Panc1 (cell line): ENCODE results near the gene ELOVL6. TPM values are rescaled to one million over a fixed set of nuclear protein-coding genes. Genes with fewer than 3 reads are reported as not detected.

Experiments
- ATAC-seq: fragments of 200-7000 bp; cut with Tn5 transposase; 2 replicates; pipeline ENCODE4 v1.9.1; 2020; ENCODE audit warnings: mild to moderate bottlenecking, moderate library complexity
- BruUV-seq: library from RNA; stranded (reverse); fragments of 400-500 nt; replicated peaks from 2 replicates; lab custom pipeline; 2021; lab: Mats Ljungman, UMichigan
- CTCF ChIA-PET: fragments of 300-600 bp; sonication (Branson Sonifier 250); formaldehyde crosslinking; loops from one replicate; lab custom pipeline; 2022; ENCODE audit warnings: antibody characterized with exemption; lab: Charles Lee
- POLR2A ChIA-PET: fragments of 300-600 bp; sonication (Branson Sonifier 250); formaldehyde crosslinking; loops from one replicate; lab custom pipeline; 2022; ENCODE audit warnings: antibody characterized with exemption; lab: Charles Lee
- DNase-seq: peaks from one replicate; pipeline ENCODE4 v3.0.0-alpha.2; 2010; ENCODE audit warnings: low read depth, low spot score
- H3K27ac ChIP-seq: 2 replicates; pipeline ENCODE4 v1.5.1; 2011; ENCODE audit warnings: mild to moderate bottlenecking, low read length, inconsistent platforms
- H3K27me3 ChIP-seq: fragments of 200-500 bp; sonication (Bioruptor generic); 2 replicates; pipeline ENCODE4 v1.6.0; 2014; ENCODE audit warnings: low read length, inconsistent platforms; ENCODE audit not compliant: control insufficient read depth, insufficient read depth
- H3K36me3 ChIP-seq: fragments of 200-500 bp; sonication (Bioruptor generic); 2 replicates; pipeline ENCODE4 v1.5.1; 2014; ENCODE audit warnings: inconsistent platforms, mild to moderate bottlenecking, low read length, moderate library complexity; ENCODE audit not compliant: control insufficient read depth, insufficient read depth
- H3K4me1 ChIP-seq: 2 replicates; pipeline ENCODE4 v1.5.1; 2011; ENCODE audit warnings: inconsistent platforms, mild to moderate bottlenecking, low read length, moderate library complexity; ENCODE audit not compliant: control insufficient read depth, insufficient read depth
- H3K4me3 ChIP-seq, 2 experiments: 2 replicates each; pipeline ENCODE4 v1.5.1; 2011 to 2012; ENCODE audit warnings: low read depth in 2 of 2, low read length in 2 of 2, mild to moderate bottlenecking in 2 of 2, inconsistent platforms in 1 of 2, moderate library complexity in 1 of 2
- H3K9me3 ChIP-seq: fragments of 200-500 bp; sonication (Bioruptor generic); 2 replicates; pipeline ENCODE4 v1.5.1; 2014; ENCODE audit warnings: low read depth, mild to moderate bottlenecking, inconsistent platforms, low read length, moderate library complexity; ENCODE audit not compliant: control insufficient read depth, insufficient read depth
- CTCF ChIP-seq: fragments of 450-650 bp; IDR thresholded peaks from 2 replicates; pipeline ENCODE4 v1.5.1; 2017; ENCODE audit warnings: mild to moderate bottlenecking
- POLR2AphosphoS5 ChIP-seq: IDR thresholded peaks from 2 replicates; pipeline ENCODE4 v1.6.1; 2012; ENCODE audit warnings: mild to moderate bottlenecking, low read depth, low read length, moderate library complexity
- REST ChIP-seq, 2 experiments: IDR thresholded peaks; 2 replicates each; pipeline ENCODE4 v1.6.1; 2011 to 2012; ENCODE audit warnings: low read depth in 2 of 2, control low read depth in 1 of 2, low read length in 1 of 2, mild to moderate bottlenecking in 1 of 2, moderate library complexity in 1 of 2; ENCODE audit not compliant: insufficient read depth in 1 of 2
- SIN3A ChIP-seq: IDR thresholded peaks from 2 replicates; pipeline ENCODE4 v1.6.1; 2012; ENCODE audit warnings: low read depth, mild to moderate bottlenecking, low read length, moderate library complexity, borderline replicate concordance; ENCODE audit not compliant: insufficient read depth
- TCF7L2 ChIP-seq: IDR thresholded peaks from 2 replicates; pipeline ENCODE4 v1.6.1; 2011; ENCODE audit warnings: mild to moderate bottlenecking, low read depth, low read length, inconsistent platforms
- in situ Hi-C: cut with HindIII; loops from 2 replicates; pipeline ENCODE4 v1.10.0; 2016; ENCODE audit warnings: low sequenced_read_pairs, low pct_unique_long_range_greater_than_20kb
- intact Hi-C: fragments of 100-400 bp; cut with micrococcal nuclease; formaldehyde crosslinking; loops from one replicate; pipeline ENCODE4 v1.10.0; 2022; ENCODE audit not compliant: unreplicated experiment
- total RNA-seq: library from RNA; stranded (reverse); gene quantifications from one replicate; pipeline ENCODE4 v1.2.1, GENCODE V29; 2021; ENCODE audit not compliant: unreplicated experiment

Gene ELOVL6
- total RNA-seq, 1 experiment from 2014 or later = 0.54 TPM

GRCh38 chr4:110091434-110092140 is 106.8 kb downstream of the ELOVL6 start:
- POLR2A ChIA-PET = no interaction called here
- no peaks in the 10 kb centered on the region for H3K4me1 ChIP-seq
- TF ChIP-seq SIN3A (no peak), CTCF (no peak), POLR2AphosphoS5 (no peak), REST (IDR thresholded peaks at IDR 0.05; ENCODE audit: insufficient read depth in 1 of 2, low read depth in 2 of 2, low read length in 1 of 2) (no peak), TCF7L2 (no peak)
- H3K27me3 ChIP-seq = no peaks in the 10 kb centered on the region
- DNase-seq = no peak
- CTCF ChIA-PET = interaction anchor here (0.6 kb wide), 1 partner anchor 425 kb away, joined by 3 read pairs; no protein-coding TSS in a partner anchor
- intact Hi-C loops (no loop called here), in situ Hi-C loops (no loop called here)
- no peak overlapping the region for H3K27ac ChIP-seq
- no peak overlapping the region for H3K4me3 ChIP-seq
- no peak for ATAC-seq
- BruUV-seq = no TSS peak
- no peaks in the 10 kb centered on the region for H3K36me3 ChIP-seq
- H3K9me3 ChIP-seq = no peaks in the 10 kb centered on the region

- in situ Hi-C loops = no loop called here
- Histone ChIP-seq H3K27ac (no peak overlapping the region), H3K27me3 (no peaks in the 10 kb centered on the region), H3K4me1 (no peaks in the 10 kb centered on the region), H3K9me3 (no peaks in the 10 kb centered on the region), H3K4me3 (no peak overlapping the region), H3K36me3 (no peaks in the 10 kb centered on the region)
- ATAC-seq (no peak), DNase-seq (no peak)
- TF ChIP-seq REST (IDR thresholded peaks at IDR 0.05; ENCODE audit: insufficient read depth in 1 of 2, low read depth in 2 of 2, low read length in 1 of 2) (no peak), TCF7L2 (no peak), CTCF (no peak), SIN3A (no peak), POLR2AphosphoS5 (no peak)
- intact Hi-C loops = no loop called here
- POLR2A ChIA-PET = no interaction called here
- BruUV-seq = no TSS peak
- CTCF ChIA-PET = no interaction called here
Observed at GRCh38 chr4:110088670-110089069, 109.7 kb downstream of the ELOVL6 start.
